H1 (cell line): Measurements from ENCODE around the gene ANK3. TPM values are rescaled to one million over a fixed set of nuclear protein-coding genes. Genes with fewer than 3 reads are reported as not detected.

ENCODE experiments used
- CTCF ChIA-PET: fragments of 300-600 bp; sonication (Branson Sonifier 250); formaldehyde crosslinking; loops from one replicate; lab custom pipeline; 2021; ENCODE audit not compliant: partially characterized antibody; lab: Charles Lee
- POLR2A ChIA-PET: fragments of 300-600 bp; sonication (Branson Sonifier 250); formaldehyde crosslinking; loops from one replicate; lab custom pipeline; 2021; ENCODE audit warnings: inconsistent platforms; ENCODE audit not compliant: partially characterized antibody; lab: Charles Lee
- DNase-seq, 2 experiments: peaks; one replicate each; pipeline versions ENCODE4 v3.0.0 to v3.0.0-alpha.2; 2010 to 2022; ENCODE audit warnings: low spot score in 2 of 2, low read depth in 1 of 2, mixed read lengths in 1 of 2
- FAIRE-seq: peaks from 2 replicates; lab custom pipeline; 2011; peaks lifted over from hg19 to GRCh38; lab: Jason Lieb, UNC
- H2AFZ ChIP-seq: 2 replicates; pipeline ENCODE4 v1.8.1; 2012; ENCODE audit warnings: low read length, inconsistent platforms
- H2AK5ac ChIP-seq: 2 replicates; pipeline ENCODE4 v1.6.1; 2013; ENCODE audit warnings: low read depth, low read length
- H2BK120ac ChIP-seq: replicated peaks from 2 replicates; pipeline ENCODE3; 2013; ENCODE audit warnings: low read depth, low read length, inconsistent platforms
- H2BK12ac ChIP-seq: 2 replicates; pipeline ENCODE4 v1.6.1; 2013; ENCODE audit warnings: low read depth, low read length
- H2BK15ac ChIP-seq: 2 replicates; pipeline ENCODE4 v1.6.1; 2013; ENCODE audit warnings: low read length
- H2BK20ac ChIP-seq: 2 replicates; pipeline ENCODE4 v1.6.1; 2013; ENCODE audit warnings: low read length
- H2BK5ac ChIP-seq: 2 replicates; pipeline ENCODE4 v1.6.1; 2013; ENCODE audit warnings: low read depth, low read length
- H3K14ac ChIP-seq: 2 replicates; pipeline ENCODE4 v1.6.1; 2013; ENCODE audit warnings: inconsistent platforms; ENCODE audit not compliant: insufficient read length
- H3K18ac ChIP-seq: 2 replicates; pipeline ENCODE4 v1.6.1; 2013; ENCODE audit warnings: low read length; ENCODE audit errors: extremely low read depth
- H3K23ac ChIP-seq: 2 replicates; pipeline ENCODE4 v1.6.1; 2013; ENCODE audit warnings: inconsistent platforms; ENCODE audit not compliant: insufficient read length
- H3K23me2 ChIP-seq: 2 replicates; pipeline ENCODE4 v1.6.1; 2013; ENCODE audit warnings: low read depth, low read length
- H3K27ac ChIP-seq: 2 replicates; pipeline ENCODE4 v1.6.1; 2011; ENCODE audit warnings: low read depth, low read length, inconsistent platforms
- H3K27me3 ChIP-seq, 4 experiments: replicated peaks in 1 of 4; 1 replicate in 1 of 4; 2 replicates in 3 of 4; pipeline versions ENCODE4 v1.6.1 to v1.8.1; 2011 to 2013; ENCODE audit warnings: low read length in 3 of 4, mild to moderate bottlenecking in 3 of 4, inconsistent platforms in 2 of 4, mixed read lengths in 2 of 4, moderate library complexity in 1 of 4; ENCODE audit not compliant: control insufficient read depth in 3 of 4, insufficient read depth in 3 of 4; ENCODE audit errors: extremely low read depth in 1 of 4
- H3K36me3 ChIP-seq, 4 experiments: 2 replicates each; pipeline versions ENCODE4 v1.6.1 to v1.8.1; 2011 to 2013; ENCODE audit warnings: mild to moderate bottlenecking in 4 of 4, low read length in 3 of 4, moderate library complexity in 2 of 4, control low read depth in 1 of 4, inconsistent platforms in 1 of 4; ENCODE audit not compliant: insufficient read depth in 4 of 4, control insufficient read depth in 2 of 4
- H3K4ac ChIP-seq: replicated peaks from 2 replicates; pipeline ENCODE3; 2013; ENCODE audit warnings: low read length, low read depth, mixed read lengths, inconsistent platforms; ENCODE audit not compliant: insufficient read length
- H3K4me1 ChIP-seq, 4 experiments: replicated peaks in 1 of 4; 1 replicate in 1 of 4; 2 replicates in 3 of 4; pipeline versions ENCODE4 v1.6.1 to v1.8.1; 2011 to 2013; ENCODE audit warnings: low read length in 3 of 4, inconsistent platforms in 2 of 4, mixed read lengths in 1 of 4; ENCODE audit not compliant: insufficient read depth in 4 of 4, control insufficient read depth in 3 of 4
- H3K4me2 ChIP-seq, 2 experiments: 2 replicates each; pipeline versions ENCODE4 v1.6.1 to v1.8.1; 2011 to 2013; ENCODE audit warnings: low read depth in 2 of 2, low read length in 2 of 2, control low read depth in 1 of 2, inconsistent platforms in 1 of 2, mild to moderate bottlenecking in 1 of 2; ENCODE audit not compliant: insufficient read depth in 1 of 2
- H3K4me3 ChIP-seq, 4 experiments: fragments of 200-600, 300-600 bp in 1 of 4; sonication (generic), shearing (Covaris generic), sonication (Bioruptor Twin) in 1 of 4; 2 replicates each; pipeline versions ENCODE4 v1.5.1 to v1.8.1; 2011 to 2016; ENCODE audit warnings: low read length in 4 of 4, low read depth in 3 of 4, control low read depth in 2 of 4, inconsistent platforms in 2 of 4, mild to moderate bottlenecking in 2 of 4, mixed read lengths in 1 of 4, moderate library complexity in 1 of 4; ENCODE audit not compliant: insufficient read depth in 2 of 4; ENCODE audit errors: extremely low read depth in 1 of 4
- H3K56ac ChIP-seq: replicated peaks from 2 replicates; pipeline ENCODE3; 2013; ENCODE audit warnings: low read depth, mild to moderate bottlenecking, mixed read lengths, low read length, inconsistent platforms; ENCODE audit not compliant: insufficient read length
- H3K79me1 ChIP-seq: 2 replicates; pipeline ENCODE4 v1.6.1; 2013; ENCODE audit warnings: low read depth, low read length, control low read depth
- H3K79me2 ChIP-seq, 2 experiments: 2 replicates each; pipeline versions ENCODE4 v1.6.1 to v1.8.1; 2012 to 2013; ENCODE audit warnings: low read length in 2 of 2, mild to moderate bottlenecking in 2 of 2, inconsistent platforms in 1 of 2; ENCODE audit not compliant: insufficient read depth in 2 of 2, control insufficient read depth in 1 of 2
- H3K9ac ChIP-seq, 4 experiments: replicated peaks in 1 of 4; 1 replicate in 1 of 4; 2 replicates in 3 of 4; pipeline versions ENCODE4 v1.6.1 to v1.8.1; 2011 to 2013; ENCODE audit warnings: low read depth in 3 of 4, low read length in 3 of 4, control low read depth in 2 of 4, mild to moderate bottlenecking in 2 of 4, moderate library complexity in 2 of 4, inconsistent platforms in 1 of 4; ENCODE audit errors: extremely low read depth in 1 of 4
- H3K9me3 ChIP-seq, 2 experiments: 2 replicates each; pipeline versions ENCODE4 v1.6.1 to v1.8.1; 2012 to 2013; ENCODE audit warnings: mild to moderate bottlenecking in 2 of 2, moderate library complexity in 2 of 2, control low read depth in 1 of 2, inconsistent platforms in 1 of 2, low read depth in 1 of 2, low read length in 1 of 2, mixed read lengths in 1 of 2; ENCODE audit not compliant: insufficient read depth in 2 of 2
- H4K20me1 ChIP-seq, 2 experiments: replicated peaks in 1 of 2; 2 replicates each; pipeline versions ENCODE3 to v1.8.1; 2011 to 2013; ENCODE audit warnings: inconsistent platforms in 2 of 2, low read length in 2 of 2, mild to moderate bottlenecking in 1 of 2; ENCODE audit not compliant: insufficient read depth in 2 of 2, control insufficient read depth in 1 of 2
- H4K5ac ChIP-seq: 2 replicates; pipeline ENCODE4 v1.6.1; 2013; ENCODE audit warnings: low read length, low read depth, mixed read lengths, inconsistent platforms; ENCODE audit not compliant: insufficient read length
- H4K8ac ChIP-seq: 2 replicates; pipeline ENCODE4 v1.8.0; 2013; ENCODE audit warnings: mild to moderate bottlenecking, moderate library complexity, low read length, inconsistent platforms; ENCODE audit not compliant: insufficient read depth; ENCODE audit errors: extremely low read depth
- H4K91ac ChIP-seq: replicated peaks from 2 replicates; pipeline ENCODE3; 2013; ENCODE audit warnings: low read length, mixed read lengths, inconsistent platforms; ENCODE audit not compliant: insufficient read length
- CBX5 ChIP-seq: fragments of 300-800, 300-1000 bp; sonication (generic); IDR thresholded peaks from 2 replicates; pipeline ENCODE4 v1.7.1; 2016; ENCODE audit warnings: antibody characterized with exemption, low read length, low read depth
- RBBP5 ChIP-seq: IDR thresholded peaks from 2 replicates; pipeline ENCODE4 v1.7.1; 2012; ENCODE audit warnings: low read depth, mild to moderate bottlenecking, inconsistent platforms, low read length, moderate library complexity, borderline replicate concordance
- WGBS, 2 experiments: shearing (Covaris generic) in 1 of 2; methylation state at CpG; one replicate each; pipeline versions ENCODE4 v1.1.6 to v1.1.7; 2013 to 2015; ENCODE audit warnings: low lambda C conversion rate in 2 of 2, mixed read lengths in 2 of 2, inconsistent platforms in 1 of 2, low coverage in 1 of 2, missing lambda C conversion rate in 1 of 2; ENCODE audit not compliant: insufficient replicate concordance in 2 of 2, insufficient coverage in 1 of 2, insufficient read length in 1 of 2; ENCODE audit errors: extremely low coverage in 1 of 2, missing lambda C conversion rate in 1 of 2; 5-methylcytosine and 5-hydroxymethylcytosine counted together
- polyA plus RNA-seq, 7 experiments: library from polyadenylated mRNA; depleted of rRNA in 3 of 7; stranded (reverse) in 5 of 7; unstranded in 2 of 7; fragments of >200 nt in 5 of 7; fragments of 200-250 nt in 2 of 7; gene quantifications; 1 replicate in 5 of 7; 2 replicates in 1 of 7; 4 replicates in 1 of 7; pipeline versions ENCODE4 v1.2.1 to v1.2.3, GENCODE V29; 2011 to 2013; ENCODE audit warnings: missing spikeins in 2 of 7, mixed read lengths in 2 of 7
- total RNA-seq: library from RNA; stranded (reverse); fragmentation: NEBNext Ultra II Directional; extraction: Animal tissue kit (Norgen Biotek cat#: 25700); gene quantifications from 2 replicates; pipeline ENCODE4 v1.2.1, GENCODE V29; 2021

Gene ANK3
- total and polyA plus RNA-seq, 2 of the 8 experiments (the other 6 are each of a cell fraction or from before 2014, with no cell fraction given), result 18.1 to 67.9 TPM

DNA sequence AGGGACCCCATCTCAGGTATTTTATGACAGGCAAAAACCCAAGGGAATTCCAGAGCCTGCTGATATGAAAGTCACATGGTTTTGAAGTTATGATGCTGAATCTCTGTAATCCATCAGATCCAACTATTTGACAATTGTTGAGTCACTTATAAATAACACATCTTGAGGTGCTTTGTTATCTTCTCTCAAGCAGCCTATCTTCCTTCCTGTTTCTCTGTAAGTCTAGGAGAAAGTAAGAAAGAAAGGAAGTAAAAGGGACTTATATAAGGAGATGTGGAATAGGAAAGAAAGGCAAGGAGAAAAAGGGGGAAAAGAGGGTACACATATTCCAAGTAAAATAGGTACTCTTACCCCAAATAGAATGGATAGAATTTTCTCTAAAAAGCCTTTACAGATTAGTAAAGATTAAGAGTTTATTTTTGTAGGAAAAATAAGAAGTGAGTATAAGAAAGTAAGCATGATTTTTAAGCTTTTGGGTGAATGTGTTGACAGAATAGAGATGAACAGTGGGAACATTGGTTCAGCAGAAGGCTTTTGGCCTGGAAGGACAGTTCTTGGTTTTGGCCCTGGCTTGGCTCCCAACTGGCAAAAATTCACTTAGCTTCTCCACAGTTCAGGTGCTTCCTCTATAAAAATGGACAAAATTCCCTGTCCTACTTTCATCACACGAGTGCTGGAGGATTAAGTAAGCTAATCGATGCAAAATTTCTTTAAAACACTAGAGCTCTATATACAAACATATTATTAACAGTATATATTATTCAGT lies 39.6 kb upstream of the ANK3 start:
- ChIA-PET POLR2A (no interaction called here), CTCF (interaction anchor here (0.7 to 2.2 kb wide), 3 partner anchors 12 to 190 kb away, joined by 3 to 8 read pairs (median 4); no protein-coding TSS in a partner anchor)
- no peak overlapping the region for H3K14ac ChIP-seq
- no peak overlapping the region for H2AK5ac ChIP-seq
- no peaks in the 10 kb centered on the region for H3K79me2 ChIP-seq
- no peak overlapping the region for H3K4me3 ChIP-seq
- H3K9me3 ChIP-seq, result no peaks in the 10 kb centered on the region
- no peak overlapping the region for H2BK15ac ChIP-seq
- H3K23ac ChIP-seq, result no peak overlapping the region
- H4K5ac ChIP-seq, result no peak overlapping the region
- H2BK5ac ChIP-seq, result no peak overlapping the region
- H3K4me2 ChIP-seq, result no peak overlapping the region
- H3K27ac ChIP-seq, result no peak overlapping the region
- H3K36me3 ChIP-seq, result no peaks in the 10 kb centered on the region
- H3K4me1 ChIP-seq, result peaks cover 0 to 3% (median 0%) of the 10 kb centered on the region in 4 experiments; a peak in 1 of 7 replicates
- H3K9ac ChIP-seq, result no peak overlapping the region
- H4K91ac ChIP-seq, result no peak overlapping the region
- H2AFZ ChIP-seq, result no peak overlapping the region
- no peak overlapping the region for H4K8ac ChIP-seq
- H2BK120ac ChIP-seq, result no peak overlapping the region
- no peaks in the 10 kb centered on the region for H3K79me1 ChIP-seq
- 88% methylated on average over 2 of the region's 2 CpGs; no CpG with 5 or more reads in 1 of the 2 experiments for WGBS, 2 experiments
- H3K56ac ChIP-seq, result no peak overlapping the region
- no peaks in the 10 kb centered on the region for H4K20me1 ChIP-seq
- FAIRE-seq (no peak), DNase-seq (no peak)
- H3K4ac ChIP-seq, result no peak overlapping the region
- no peak overlapping the region for H2BK20ac ChIP-seq
- no peaks in the 10 kb centered on the region for H3K27me3 ChIP-seq
- H3K23me2 ChIP-seq, result no peaks in the 10 kb centered on the region
- no peak overlapping the region for H2BK12ac ChIP-seq
- H3K18ac ChIP-seq, result no peak overlapping the region
- no peak for TF ChIP-seq CBX5
- no peak for TF ChIP-seq RBBP5
